ENCODE results near the gene DGKA. TPM values are rescaled to one million over a fixed set of nuclear protein-coding genes. Genes with fewer than 3 reads are reported as not detected.
A peak's percentile ranks its signal among the peaks of the same experiment; 100 is the strongest.

The DGKA gene
- total and polyA plus RNA-seq, 2 of the 13 experiments (the other 11 are each of a cell fraction or from before 2014, with no cell fraction given) = 2.4 to 5.4 TPM

DNA sequence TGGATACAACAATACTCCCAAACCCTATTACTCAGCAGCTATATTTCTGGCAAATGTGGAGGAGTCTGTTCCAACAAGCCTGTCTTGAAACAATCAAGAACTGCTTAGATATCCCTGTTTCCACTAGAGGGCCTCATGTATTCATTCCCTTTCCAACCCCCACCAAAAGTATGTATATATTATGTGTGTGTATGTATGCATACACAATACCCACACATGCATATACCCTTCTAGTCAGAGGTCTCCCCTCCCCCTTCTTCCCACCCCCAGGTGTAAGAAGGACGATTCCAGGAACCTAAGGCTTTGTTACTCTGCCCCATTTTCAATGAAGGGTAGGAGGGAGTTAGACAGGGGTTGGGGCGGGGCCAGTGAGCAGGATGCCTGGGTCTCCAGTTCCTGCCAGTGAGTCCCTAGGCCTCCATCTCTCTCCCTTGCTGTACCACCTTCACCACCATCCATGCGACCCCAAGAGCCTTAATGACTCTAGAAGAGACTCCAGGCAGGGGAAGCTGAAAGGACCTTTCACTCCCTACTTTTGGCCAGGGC, at the start of gene DGKA (continued):
- TF ChIP-seq MYC (CRISPR knock-in tag; IDR thresholded peaks at IDR 0.05; ENCODE audit: borderline replicate concordance) (no peak), ATF2 (CRISPR knock-in tag; IDR thresholded peaks at IDR 0.05) (no peak), CTCF (CRISPR knock-in tag; IDR thresholded peaks at IDR 0.05) (peak; percentile 72), HES4 (CRISPR knock-in tag; IDR thresholded peaks at IDR 0.05; ENCODE audit: borderline replicate concordance) (no peak), RBFOX2 (IDR thresholded peaks at IDR 0.05; ENCODE audit: low read depth, low read length) (no peak), TAF1 (CRISPR knock-in tag; IDR thresholded peaks at IDR 0.05) (0 out of 2 replicates have a peak, but pooled peaks have one; percentile 27), MED8 (CRISPR knock-in tag; IDR thresholded peaks at IDR 0.05; ENCODE audit: insufficient replicate concordance) (no peak), ZFX (CRISPR knock-in tag; IDR thresholded peaks at IDR 0.05; ENCODE audit: low read depth) (0 out of 2 replicates have a peak, but pooled peaks have one; percentile 26), STAT6 (CRISPR knock-in tag; IDR thresholded peaks at IDR 0.05; ENCODE audit: borderline replicate concordance) (no peak), NR2C2 (CRISPR knock-in tag; IDR thresholded peaks at IDR 0.05; ENCODE audit: borderline replicate concordance) (0 out of 2 replicates have a peak, but pooled peaks have one; percentile 31), DZIP1 (CRISPR knock-in tag; IDR thresholded peaks at IDR 0.05) (no peak), SMARCE1 (IDR thresholded peaks at IDR 0.05; ENCODE audit: borderline replicate concordance) (no peak), HMGXB4 (CRISPR knock-in tag; IDR thresholded peaks at IDR 0.05; ENCODE audit: borderline replicate concordance in 1 of 2, low read depth in 1 of 2) (peak in 1 of 2 experiments; percentile 66; a peak in 2 of 4 replicates), IKZF4 (CRISPR knock-in tag; IDR thresholded peaks at IDR 0.05; ENCODE audit: borderline replicate concordance, low read depth, not compliant biosample characterization) (no peak), SAP130 (CRISPR knock-in tag; IDR thresholded peaks at IDR 0.05; ENCODE audit: low read depth) (no peak), ZNF12 (CRISPR knock-in tag; IDR thresholded peaks at IDR 0.05) (no peak)
